Thoracic aorta (tissue), 2 donors: ENCODE results near the gene TWF1. TPM values are rescaled to one million over a fixed set of nuclear protein-coding genes. Genes with fewer than 3 reads are reported as not detected.
A peak's percentile ranks its signal among the peaks of the same experiment; 100 is the strongest.

Experiments
- ATAC-seq: fragments of 150-250 bp; one replicate; pipeline ENCODE4 v1.8.0; 2017; ENCODE audit warnings: low read depth; ENCODE audit not compliant: insufficient number of reproducible peaks, low FRiP score
- DNase-seq: peaks from one replicate; pipeline ENCODE4 v3.0.0-alpha.2; 2020; ENCODE audit warnings: low spot score
- H3K27ac ChIP-seq, 2 donors: fragments of 200-600 bp; sonication (generic); 1 replicate in 1 of 2; 2 replicates in 1 of 2; pipeline ENCODE4 v1.5.1; 2016; ENCODE audit warnings: mild to moderate bottlenecking in 2 of 2, moderate library complexity in 2 of 2
- H3K27me3 ChIP-seq: fragments of 200-600 bp; sonication (generic); replicated peaks from 2 replicates; pipeline ENCODE4 v1.6.0; 2016; ENCODE audit warnings: mild to moderate bottlenecking; ENCODE audit not compliant: insufficient read depth
- H3K36me3 ChIP-seq: fragments of 200-600 bp; sonication (generic); one replicate; pipeline ENCODE4 v1.5.1; 2016
- H3K4me1 ChIP-seq, 2 donors: fragments of 200-600 bp; sonication (generic); 1 replicate in 1 of 2; 2 replicates in 1 of 2; pipeline versions ENCODE4 v1.5.1 to v1.6.0; 2016; ENCODE audit warnings: low read depth in 2 of 2, mild to moderate bottlenecking in 1 of 2; ENCODE audit not compliant: control insufficient read depth in 1 of 2
- H3K4me3 ChIP-seq: fragments of 200-600 bp; sonication (generic); 2 replicates; pipeline ENCODE4 v1.5.1; 2016; ENCODE audit warnings: mild to moderate bottlenecking
- H3K9me3 ChIP-seq: fragments of 200-600 bp; sonication (generic); 2 replicates; pipeline ENCODE4 v1.5.1; 2016
- total RNA-seq, 2 donors: library from RNA; depleted of rRNA; stranded (reverse); fragments of >200 nt; gene quantifications; one replicate each; pipeline versions ENCODE4 v1.1.0 to v1.2.3, GENCODE V29; 2016
- TF ChIP-seq, protein P1 (sequence below): fragments of 200-600 bp; sonication (generic); IDR thresholded peaks from one replicate; pipeline ENCODE4 v1.5.1; 2019; ENCODE audit warnings: antibody characterized with exemption

TWF1 gene
- total RNA-seq, 2 donors from 2014 or later: 70.8 to 108 TPM

DNA sequence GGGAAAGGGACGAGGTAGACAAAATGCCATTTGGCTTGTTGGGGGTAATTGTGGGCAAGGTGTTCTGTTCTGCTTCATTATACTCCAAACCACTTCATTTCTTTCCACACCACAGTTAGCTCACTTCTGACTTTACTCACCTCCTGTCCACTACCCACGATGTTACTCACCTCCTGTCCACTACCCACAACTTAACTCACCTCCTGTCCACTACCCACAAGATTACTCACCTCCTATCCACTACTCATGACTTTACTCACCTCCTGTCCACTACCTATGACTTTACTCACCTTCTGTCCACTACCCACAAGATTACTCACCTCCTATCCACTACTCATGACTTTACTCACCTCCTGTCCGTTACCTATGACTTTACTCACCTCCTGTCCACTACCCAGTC is 10.1 kb upstream of the TWF1 start:
- H3K4me3 ChIP-seq: no peak overlapping the region
- no peak overlapping the region for H3K27ac ChIP-seq
- ATAC-seq (no peak), DNase-seq (no peak)
- H3K9me3 ChIP-seq: no peaks in the 10 kb centered on the region
- H3K4me1 ChIP-seq: no peaks in the 10 kb centered on the region
- no peaks in the 10 kb centered on the region for H3K36me3 ChIP-seq
- H3K27me3 ChIP-seq: no peaks in the 10 kb centered on the region
- TF ChIP-seq, protein P1, sequence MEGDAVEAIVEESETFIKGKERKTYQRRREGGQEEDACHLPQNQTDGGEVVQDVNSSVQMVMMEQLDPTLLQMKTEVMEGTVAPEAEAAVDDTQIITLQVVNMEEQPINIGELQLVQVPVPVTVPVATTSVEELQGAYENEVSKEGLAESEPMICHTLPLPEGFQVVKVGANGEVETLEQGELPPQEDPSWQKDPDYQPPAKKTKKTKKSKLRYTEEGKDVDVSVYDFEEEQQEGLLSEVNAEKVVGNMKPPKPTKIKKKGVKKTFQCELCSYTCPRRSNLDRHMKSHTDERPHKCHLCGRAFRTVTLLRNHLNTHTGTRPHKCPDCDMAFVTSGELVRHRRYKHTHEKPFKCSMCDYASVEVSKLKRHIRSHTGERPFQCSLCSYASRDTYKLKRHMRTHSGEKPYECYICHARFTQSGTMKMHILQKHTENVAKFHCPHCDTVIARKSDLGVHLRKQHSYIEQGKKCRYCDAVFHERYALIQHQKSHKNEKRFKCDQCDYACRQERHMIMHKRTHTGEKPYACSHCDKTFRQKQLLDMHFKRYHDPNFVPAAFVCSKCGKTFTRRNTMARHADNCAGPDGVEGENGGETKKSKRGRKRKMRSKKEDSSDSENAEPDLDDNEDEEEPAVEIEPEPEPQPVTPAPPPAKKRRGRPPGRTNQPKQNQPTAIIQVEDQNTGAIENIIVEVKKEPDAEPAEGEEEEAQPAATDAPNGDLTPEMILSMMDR: no peak

DNA sequence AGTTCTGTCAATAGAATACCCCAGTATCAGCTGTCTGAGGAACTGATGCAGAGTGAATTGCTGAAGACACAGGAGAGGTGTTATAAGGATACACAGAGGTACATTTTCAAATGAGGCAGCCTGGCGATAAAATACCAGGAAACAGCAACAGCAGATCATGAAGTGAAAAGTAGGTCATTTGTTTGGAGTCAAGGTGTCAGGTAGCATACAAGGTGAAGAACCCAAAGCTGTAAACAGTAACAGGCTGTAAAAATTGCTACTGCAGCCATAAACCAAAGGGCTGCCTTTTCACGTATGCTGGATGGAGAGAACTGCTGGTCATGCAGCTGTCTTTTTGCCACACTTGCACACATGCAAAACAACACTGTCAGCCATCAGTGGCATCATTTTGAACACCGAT is 9.3 kb upstream of the TWF1 start:
- DNase-seq: no peak
- TF ChIP-seq, protein P1: no peak
- Histone ChIP-seq H3K27me3 (no peaks in the 10 kb centered on the region), H3K36me3 (no peaks in the 10 kb centered on the region), H3K27ac (no peak overlapping the region), H3K4me1 (no peaks in the 10 kb centered on the region), H3K4me3 (no peak overlapping the region), H3K9me3 (no peaks in the 10 kb centered on the region)
- no peak for ATAC-seq

DNA sequence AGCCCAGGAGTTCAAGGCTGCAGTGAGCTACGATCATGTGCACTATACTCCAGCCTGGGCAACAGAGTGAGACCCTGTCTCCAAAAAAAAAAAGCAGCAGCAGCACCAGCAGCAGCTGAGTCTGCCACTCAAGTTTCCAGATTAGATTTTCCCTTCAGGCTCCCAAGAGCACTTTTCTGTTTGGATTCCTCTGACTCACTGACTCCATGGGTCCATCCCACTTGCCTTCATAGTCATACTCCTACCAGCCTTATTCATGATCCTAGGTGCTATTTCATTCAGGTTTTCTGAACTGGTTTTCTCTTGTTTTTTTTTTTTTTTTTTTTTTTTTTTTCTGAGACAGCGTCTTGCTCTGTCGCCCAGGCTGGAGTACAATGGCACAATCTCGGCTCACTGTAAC is 6.8 kb upstream of the TWF1 start:
- no peaks in the 10 kb centered on the region for H3K4me1 ChIP-seq
- H3K36me3 ChIP-seq: no peaks in the 10 kb centered on the region
- H3K9me3 ChIP-seq: no peaks in the 10 kb centered on the region
- DNase-seq (no peak), ATAC-seq (no peak)
- H3K27me3 ChIP-seq: no peaks in the 10 kb centered on the region
- TF ChIP-seq, protein P1: no peak
- H3K4me3 ChIP-seq: no peak overlapping the region
- no peak overlapping the region for H3K27ac ChIP-seq

DNA sequence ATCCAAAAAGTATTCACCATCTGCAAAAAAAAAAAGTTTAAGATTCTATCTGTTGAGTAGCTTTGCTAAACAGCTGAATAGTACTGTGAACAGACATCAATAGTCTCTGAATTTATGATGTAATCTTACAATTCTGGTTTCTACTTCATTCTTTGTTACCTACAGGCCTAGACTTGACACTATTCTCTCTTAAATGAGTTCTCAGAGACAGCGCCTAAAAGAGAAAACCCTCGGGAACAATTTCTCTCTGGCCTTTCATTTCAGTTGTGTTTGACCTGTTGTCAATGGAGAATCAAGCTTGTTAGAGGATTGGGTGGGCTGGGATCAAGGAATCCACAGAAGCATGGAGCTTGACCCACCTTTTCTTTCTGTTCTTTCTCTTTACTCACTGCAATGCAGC is 5.9 kb upstream of the TWF1 start:
- peaks cover 0 to under 1% of the 10 kb centered on the region in 2 donors for H3K4me1 ChIP-seq
- H3K4me3 ChIP-seq: no peak overlapping the region
- H3K9me3 ChIP-seq: no peaks in the 10 kb centered on the region
- no peak for ATAC-seq
- TF ChIP-seq, protein P1: no peak
- H3K36me3 ChIP-seq: no peaks in the 10 kb centered on the region
- no peak overlapping the region for H3K27ac ChIP-seq
- DNase-seq: no peak
- no peaks in the 10 kb centered on the region for H3K27me3 ChIP-seq

DNA sequence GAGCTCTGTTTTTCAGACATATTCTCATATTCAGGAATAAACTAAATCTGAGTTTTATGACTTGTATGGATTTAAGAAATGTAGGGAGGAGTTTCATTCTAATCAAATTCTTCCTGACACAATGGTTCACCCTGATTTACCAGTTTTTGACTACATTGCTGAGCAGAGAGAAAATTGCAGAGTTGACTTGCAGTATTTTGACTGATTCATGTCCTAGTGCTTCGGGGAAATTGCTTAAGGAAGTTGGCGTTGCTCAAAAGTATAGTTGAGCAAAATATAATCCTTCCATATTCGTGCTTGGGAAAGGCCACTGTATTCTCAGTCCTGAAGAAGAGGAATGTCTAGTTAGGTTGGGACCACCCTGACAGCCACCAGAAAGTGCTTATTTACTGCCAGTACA is 1.3 kb upstream of the TWF1 start:
- Histone ChIP-seq H3K4me1 (peaks cover 18 to 30% of the 10 kb centered on the region in 2 donors), H3K4me3 (no peak overlapping the region), H3K9me3 (no peaks in the 10 kb centered on the region), H3K27ac (peak overlapping the region; percentile 98), H3K27me3 (no peaks in the 10 kb centered on the region), H3K36me3 (no peaks in the 10 kb centered on the region)
- DNase-seq (no peak), ATAC-seq (no peak)
- TF ChIP-seq, protein P1: no peak
